ENCODE results near the gene KDM5B. TPM values are rescaled to one million over a fixed set of nuclear protein-coding genes. Genes with fewer than 3 reads are reported as not detected.
"Not testable (repeated sequence)": the region's sequence is repeated elsewhere in the genome, so short reads cannot be mapped to it uniquely, and the experiment has no call there.

KDM5B gene
- total RNA-seq, 2 donors from 2014 or later: 63.1 to 65.5 TPM

GRCh38 chr1:202742496-202742895 lies 65.7 kb downstream of the KDM5B start:
- no peak for DNase-seq
- intact Hi-C loops (cut with DNase I, micrococcal nuclease): no loop called here
- no peak for ATAC-seq

GRCh38 chr1:202733251-202733650 lies 75.0 kb downstream of the KDM5B start:
- intact Hi-C loops (cut with DNase I, micrococcal nuclease): no loop called here

GRCh38 chr1:202728951-202729350 lies 79.3 kb downstream of the KDM5B start:
- intact Hi-C loops (cut with DNase I, micrococcal nuclease): loop anchor here in 1 of 2 donors (10.0 kb wide), 1 partner anchor 384 kb away; the partner anchor contains the start of genes PPP1R12B and UBE2T
- ATAC-seq (no peak), DNase-seq (no peak)

More at GRCh38 chr1:202733251-202733650, 75.0 kb downstream of the KDM5B start:
- ATAC-seq (no peak), DNase-seq (no peak)

GRCh38 chr1:202725526-202725925 lies 82.7 kb downstream of the KDM5B start:
- DNase-seq (no peak), ATAC-seq (no peak)
- intact Hi-C loops (cut with DNase I, micrococcal nuclease): loop anchor here in 1 of 2 donors (10.0 kb wide), 1 partner anchor 381 kb away; the partner anchor contains the start of genes PPP1R12B and UBE2T

GRCh38 chr1:202723708-202724107 lies 84.5 kb downstream of the KDM5B start:
- ATAC-seq (no peak), DNase-seq (no peak)
- intact Hi-C loops (cut with DNase I, micrococcal nuclease): loop anchor here in 1 of 2 donors (10.0 kb wide), 1 partner anchor 379 kb away; the partner anchor contains the start of genes PPP1R12B and UBE2T

- ATAC-seq, DNase-seq: not testable (repeated sequence)
- intact Hi-C loops (cut with DNase I, micrococcal nuclease): loop anchor here in 1 of 2 donors (10.0 kb wide), 1 partner anchor 378 kb away; the partner anchor contains the start of genes PPP1R12B and UBE2T
These were observed 85.2 kb downstream of the KDM5B start for GRCh38 chr1:202723046-202723445.

- intact Hi-C loops (cut with DNase I, micrococcal nuclease): loop anchor here in 1 of 2 donors (5.0 to 10.0 kb wide), 2 partner anchors 242 to 529 kb away; no protein-coding TSS in a partner anchor
- ATAC-seq (no peak), DNase-seq (no peak)
These were observed 91.6 kb downstream of the KDM5B start for GRCh38 chr1:202716654-202717053.

- intact Hi-C loops (cut with DNase I, micrococcal nuclease): loop anchor here in 1 of 2 donors (10.0 kb wide), 1 partner anchor 239 kb away; no protein-coding TSS in a partner anchor
- not testable (repeated sequence) for ATAC-seq, DNase-seq
These were observed 94.0 kb downstream of the KDM5B start for GRCh38 chr1:202714202-202714601.

- intact Hi-C loops (cut with DNase I, micrococcal nuclease): loop anchor here in 1 of 2 donors (10.0 kb wide), 1 partner anchor 238 kb away; no protein-coding TSS in a partner anchor
- DNase-seq: no peak
- peak; percentile 75 for ATAC-seq
These were observed 95.1 kb downstream of the KDM5B start for GRCh38 chr1:202713110-202713509.

- no peak for DNase-seq
- no peak for ATAC-seq
- intact Hi-C loops (cut with DNase I, micrococcal nuclease): loop anchor here in 1 of 2 donors (10.0 kb wide), 1 partner anchor 237 kb away; no protein-coding TSS in a partner anchor
These were observed 96.1 kb downstream of the KDM5B start for GRCh38 chr1:202711949-202712635.

- DNase-seq (peak; percentile 32 to 34), ATAC-seq (peak; percentile 73)
- intact Hi-C loops (cut with DNase I, micrococcal nuclease): loop anchor here in 1 of 2 donors (10.0 kb wide), 1 partner anchor 236 kb away; no protein-coding TSS in a partner anchor
These were observed 97.9 kb downstream of the KDM5B start, which contains the start of gene SYT2 for GRCh38 chr1:202710070-202711045. SYT2 (minus strand) TSS chr1:202710454; CDS start chr1:202605772, 104,682 bp downstream.

- intact Hi-C loops (cut with DNase I, micrococcal nuclease): loop anchor here in 1 of 2 donors (5.0 to 10.0 kb wide), 2 partner anchors 57 to 235 kb away; no protein-coding TSS in a partner anchor
- DNase-seq (no peak), ATAC-seq (no peak)
These were observed 98.8 kb downstream of the KDM5B start for GRCh38 chr1:202709276-202710041.

GRCh38 chr1:202708456-202709275 lies 99.6 kb downstream of the KDM5B start:
- ATAC-seq (no peak), DNase-seq (no peak)
- intact Hi-C loops (cut with DNase I, micrococcal nuclease): loop anchor here in 1 of 2 donors (5.0 kb wide), 1 partner anchor 56 kb away; no protein-coding TSS in a partner anchor

- intact Hi-C loops (cut with DNase I, micrococcal nuclease): loop anchor here in 1 of 2 donors (5.0 kb wide), 1 partner anchor 55 kb away; no protein-coding TSS in a partner anchor
- DNase-seq (no peak), ATAC-seq (no peak)
These were observed 101.4 kb downstream of the KDM5B start for GRCh38 chr1:202706851-202707250.

- intact Hi-C loops (cut with DNase I, micrococcal nuclease): no loop called here
- ATAC-seq: no peak
- DNase-seq: no peak
These were observed 103.6 kb downstream of the KDM5B start for GRCh38 chr1:202704601-202705000.

- intact Hi-C loops (cut with DNase I, micrococcal nuclease): no loop called here
- DNase-seq (no peak), ATAC-seq (no peak)
These were observed 105.0 kb downstream of the KDM5B start for GRCh38 chr1:202703191-202703590.

- intact Hi-C loops (cut with DNase I, micrococcal nuclease): no loop called here
- ATAC-seq (no peak), DNase-seq (no peak)
These were observed 106.1 kb downstream of the KDM5B start for GRCh38 chr1:202702088-202702487.

Data from left colon (tissue), 2 donors.